NCI-H146 treated with DMSO at 0.1 percent for 48 hours (cell line): ENCODE data around the gene AFF2.

Experiments
- DNase-seq: peaks from one replicate; lab custom pipeline; 2025; ENCODE audit not compliant: unreplicated experiment; lab: John Stamatoyannopoulos, UW

Gene AFF2

DNA sequence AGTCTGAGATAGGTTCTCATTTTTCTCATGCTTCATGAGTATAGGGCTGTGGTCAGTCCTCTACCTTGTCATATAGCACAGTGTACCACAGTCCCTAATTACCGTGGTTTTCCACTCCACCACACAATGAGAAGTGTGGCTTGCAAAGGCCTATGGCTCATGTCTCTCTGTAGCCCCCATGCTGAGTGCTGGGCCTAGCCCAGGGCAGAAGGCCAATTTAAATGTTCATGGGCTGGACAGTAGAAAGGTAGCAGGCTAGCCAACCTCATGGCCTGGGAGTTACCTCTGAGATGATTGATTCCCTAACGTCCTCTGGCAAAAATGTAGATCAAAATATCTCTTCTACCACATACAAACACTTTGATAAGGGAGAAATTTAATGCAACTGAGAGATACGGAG, 222.5 kb downstream of the AFF2 start:
- no peak for DNase-seq

DNA sequence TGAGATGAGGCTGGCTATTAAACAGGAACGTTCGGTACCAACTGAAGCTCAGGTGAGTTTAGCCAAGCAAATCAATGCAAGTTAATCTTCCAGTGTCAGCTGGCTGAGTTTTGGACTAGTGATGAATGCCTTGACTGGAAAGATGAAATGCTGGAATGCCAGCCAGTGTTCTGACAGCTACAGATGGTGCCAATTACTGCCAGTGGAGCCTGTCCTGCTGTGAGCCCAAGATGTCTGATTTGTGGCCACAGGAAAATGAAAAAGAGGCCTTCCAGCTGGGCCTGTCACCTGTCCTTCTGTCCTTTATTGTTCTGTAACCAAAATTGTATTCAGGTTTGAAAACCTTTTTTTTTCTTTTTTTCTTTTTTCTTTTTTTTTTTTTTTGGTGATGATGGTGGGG, 223.1 kb downstream of the AFF2 start:
- no peak for DNase-seq

DNA sequence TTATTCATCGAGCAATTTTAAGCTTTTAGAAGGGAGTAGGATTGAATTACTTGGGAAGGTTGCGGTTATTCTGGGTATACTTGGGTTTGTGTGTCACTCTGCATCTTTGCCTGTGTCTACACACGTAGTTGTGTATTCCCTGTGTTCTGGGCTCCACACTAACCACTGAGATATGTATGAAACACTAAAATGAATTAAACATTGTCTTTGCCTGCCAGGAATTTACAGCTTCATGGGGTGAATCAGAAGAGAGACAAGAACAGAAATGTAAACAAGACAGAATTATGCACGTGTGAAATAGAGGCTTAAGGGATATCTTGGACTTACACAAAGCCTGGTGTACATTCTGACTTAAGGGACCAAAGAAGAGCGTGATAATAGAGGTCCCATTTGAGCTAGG, 228.5 kb downstream of the AFF2 start:
- DNase-seq, result no peak

DNA sequence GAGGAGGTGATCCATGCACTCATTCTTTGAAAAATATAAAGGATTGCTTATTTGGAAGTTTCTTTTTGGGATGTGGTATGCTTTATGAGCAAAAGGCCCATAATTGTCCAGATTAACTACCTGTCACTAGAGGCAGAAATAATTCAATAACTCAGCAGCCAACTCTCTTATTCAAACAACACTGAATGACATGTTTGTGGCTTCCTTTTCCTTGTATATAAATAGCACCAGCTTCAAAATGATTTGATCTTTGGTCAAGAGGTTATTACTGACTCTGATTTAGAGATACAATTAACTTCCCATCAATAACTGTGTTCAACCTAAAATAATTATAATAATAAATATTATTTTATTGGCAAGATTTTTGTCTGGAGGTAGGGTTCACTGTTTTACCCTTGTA, 232.3 kb downstream of the AFF2 start:
- no peak for DNase-seq

DNA sequence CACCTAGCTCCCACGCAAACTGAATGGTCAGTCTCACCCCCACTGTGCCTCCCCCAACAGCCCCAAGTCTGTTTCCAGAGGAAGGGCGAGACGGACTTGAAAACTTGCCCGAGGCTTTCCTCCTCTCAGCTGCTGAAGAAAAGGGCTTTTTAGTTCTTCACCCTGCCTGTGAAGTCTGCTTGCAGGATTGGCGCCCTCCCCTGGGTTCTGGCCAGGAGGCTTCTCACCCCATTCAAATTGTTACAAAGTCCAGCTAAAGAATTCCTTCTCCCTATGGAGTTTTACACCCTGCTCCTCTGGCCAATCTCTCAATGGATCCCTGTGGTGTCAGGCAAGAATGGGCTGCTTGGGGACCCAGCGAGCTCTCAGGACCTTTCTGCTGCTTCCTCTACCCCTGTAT, 241.0 kb downstream of the AFF2 start:
- no peak for DNase-seq

DNA sequence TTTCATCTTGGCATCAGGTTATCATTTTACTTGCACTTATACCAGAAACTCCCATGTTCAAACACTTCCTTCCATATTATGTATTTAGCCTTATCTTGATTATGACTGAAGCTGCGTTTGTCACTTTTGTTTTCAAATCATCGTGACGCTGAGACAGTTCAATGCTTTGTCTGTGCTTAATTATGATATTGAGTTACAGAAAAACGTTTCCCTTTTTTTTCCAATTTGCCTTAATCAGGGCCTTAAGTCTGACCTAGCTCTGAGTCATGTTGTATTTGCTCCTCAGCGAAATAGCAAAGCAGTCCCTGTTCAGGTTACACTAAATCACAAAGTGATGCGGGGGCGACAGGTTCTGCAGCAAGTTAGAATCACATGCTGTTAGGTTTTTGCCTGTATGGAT, 254.7 kb downstream of the AFF2 start:
- no peak for DNase-seq

DNA sequence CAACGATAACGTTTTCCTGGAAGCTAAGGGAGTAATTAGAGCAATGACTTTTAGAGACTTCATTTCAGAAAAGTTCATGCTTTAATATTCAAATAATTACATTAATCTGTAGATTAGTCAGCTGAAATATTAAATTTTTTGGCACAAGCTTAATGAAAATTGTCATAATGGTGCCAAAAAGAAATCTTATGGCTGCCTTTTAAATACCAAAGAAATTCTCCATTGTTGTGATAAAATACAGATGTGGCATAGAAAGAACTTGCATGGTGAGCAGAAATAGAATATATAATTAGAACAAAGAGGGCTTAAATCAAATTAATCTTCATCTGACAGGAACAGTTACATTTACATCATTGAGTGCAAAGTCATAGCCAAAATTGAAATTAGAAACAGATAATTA, 263.5 kb downstream of the AFF2 start:
- DNase-seq, result no peak

DNA sequence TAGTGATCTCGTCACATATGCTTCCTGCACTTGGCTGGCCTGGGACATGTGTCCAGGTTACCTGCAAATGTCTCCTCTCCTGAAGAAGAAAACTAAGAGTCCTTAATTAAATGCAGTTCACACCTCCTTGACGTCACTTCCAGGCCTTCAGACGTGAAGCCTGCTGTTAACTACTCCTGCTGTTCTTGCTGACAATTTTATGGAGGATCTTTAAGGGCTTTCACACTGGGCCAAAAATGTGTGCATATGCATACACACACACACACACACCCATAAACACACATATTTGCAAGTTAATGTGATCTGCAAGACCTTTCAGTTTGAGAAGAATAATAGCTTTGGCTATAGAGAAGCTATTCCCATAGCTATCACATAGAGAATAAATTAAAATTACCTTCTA, 267.9 kb downstream of the AFF2 start:
- DNase-seq, result no peak

DNA sequence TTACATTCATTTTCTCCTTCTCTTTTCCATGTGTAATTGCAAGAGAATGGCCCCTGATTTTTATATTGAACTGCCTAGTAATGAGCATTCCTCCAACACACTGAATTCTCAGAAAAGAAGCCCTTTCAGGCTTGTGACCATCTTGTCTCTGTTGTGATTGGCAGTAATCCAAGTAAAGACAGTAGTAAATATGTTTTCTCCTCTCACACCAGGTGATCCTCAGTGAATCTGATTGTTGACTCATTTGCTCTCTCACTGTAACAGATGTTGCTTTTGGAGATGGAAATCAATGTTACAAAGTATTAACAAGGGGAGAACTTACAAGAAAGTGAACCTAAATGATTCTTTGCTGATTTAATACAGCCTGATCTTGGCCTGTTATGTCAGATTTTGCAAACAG, 271.0 kb downstream of the AFF2 start:
- no peak for DNase-seq

DNA sequence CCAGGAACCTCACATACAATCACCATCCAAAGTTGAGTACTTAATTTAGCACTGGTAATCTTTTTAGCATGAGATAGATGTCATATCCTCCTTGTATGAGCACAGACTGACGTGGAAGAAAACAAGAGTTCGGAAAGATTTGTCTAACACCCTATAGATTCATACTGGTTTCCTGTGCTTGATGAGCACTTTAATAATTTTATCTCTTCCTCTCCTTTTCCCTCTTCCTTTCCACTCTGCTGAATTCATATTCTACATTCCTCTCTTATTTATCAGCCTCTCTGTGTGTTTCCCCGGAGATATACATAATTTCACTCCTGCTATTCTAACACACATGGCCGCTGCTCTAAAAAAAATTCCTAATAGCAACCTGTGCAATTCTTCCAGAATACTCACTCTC, 273.9 kb downstream of the AFF2 start:
- DNase-seq, result no peak

DNA sequence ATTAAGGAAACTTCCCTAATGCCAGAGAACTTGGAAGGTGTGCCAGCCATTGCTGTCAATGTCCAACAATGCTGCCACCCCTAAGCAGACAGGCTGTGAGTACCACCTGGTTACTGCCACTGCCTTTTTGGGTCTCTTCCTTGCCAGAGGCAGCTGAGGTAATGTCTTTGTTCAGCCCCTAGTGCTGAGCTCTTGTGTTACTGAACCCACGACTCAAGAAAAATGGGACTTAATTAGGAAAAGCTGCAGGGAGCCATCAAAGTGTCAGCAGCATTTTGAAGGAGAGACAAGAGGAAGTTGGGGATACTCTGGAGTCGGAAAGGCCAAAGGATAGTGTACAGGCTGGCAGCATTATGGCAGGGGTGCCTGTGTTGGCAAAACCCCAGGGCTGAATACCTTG, 283.7 kb downstream of the AFF2 start:
- DNase-seq, result no peak

DNA sequence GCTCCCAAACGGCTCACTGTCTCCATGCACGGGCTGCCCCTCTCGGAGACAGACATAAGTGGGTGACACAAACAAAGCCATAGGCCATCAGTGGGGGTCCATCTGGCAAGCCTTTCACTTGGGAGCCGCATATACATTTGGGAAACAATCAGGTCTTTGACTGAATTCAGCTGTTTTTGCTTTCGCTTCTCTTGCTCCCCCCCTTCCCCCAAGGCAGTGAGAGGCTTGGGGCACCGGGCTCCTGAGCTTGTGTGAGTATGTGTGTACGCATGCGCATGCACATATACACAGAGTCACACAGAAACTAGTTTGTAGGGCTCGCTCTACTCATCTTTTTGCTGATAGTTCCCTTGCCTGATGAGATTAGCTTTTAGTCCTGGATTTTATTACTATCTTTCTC, 284.4 kb downstream of the AFF2 start:
- no peak for DNase-seq

DNA sequence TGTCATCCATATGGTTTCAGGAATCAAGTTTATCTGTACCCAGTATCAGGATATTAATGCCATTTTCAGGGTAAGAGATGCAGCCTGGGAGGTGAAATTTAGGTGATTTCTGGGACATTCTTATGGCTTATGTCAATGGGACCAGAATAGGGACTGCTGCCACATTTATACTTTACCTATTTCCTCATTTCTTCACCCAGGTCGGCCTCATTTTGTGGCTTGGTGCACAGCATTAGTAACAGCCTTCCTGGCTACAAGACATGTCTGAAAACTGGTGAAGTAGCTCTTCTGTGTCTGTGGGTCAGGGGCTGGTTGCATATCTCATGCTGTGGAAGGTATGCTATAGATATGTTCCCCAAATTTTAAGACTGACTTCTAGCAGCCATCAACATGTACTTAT, 284.8 kb downstream of the AFF2 start:
- no peak for DNase-seq

DNA sequence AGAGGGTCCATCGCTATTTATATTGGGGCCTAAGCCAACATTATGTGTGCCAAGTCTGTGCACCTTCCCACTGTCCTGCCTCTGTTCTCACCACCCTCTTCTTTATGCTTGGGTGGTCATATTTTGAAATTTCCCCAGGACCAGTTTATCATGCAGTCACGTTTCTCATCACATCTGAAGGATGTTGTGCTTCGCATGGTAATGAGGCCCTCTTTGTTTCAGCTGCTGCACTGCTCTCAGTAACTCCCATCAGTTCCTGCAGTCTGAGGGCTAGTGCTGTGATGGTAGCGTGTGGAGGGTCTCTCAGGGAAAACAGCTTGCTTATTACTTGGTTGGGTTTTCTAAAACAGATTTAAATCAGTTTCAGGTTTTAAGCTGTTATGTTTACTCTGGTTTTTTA, 288.0 kb downstream of the AFF2 start:
- DNase-seq, result no peak

DNA sequence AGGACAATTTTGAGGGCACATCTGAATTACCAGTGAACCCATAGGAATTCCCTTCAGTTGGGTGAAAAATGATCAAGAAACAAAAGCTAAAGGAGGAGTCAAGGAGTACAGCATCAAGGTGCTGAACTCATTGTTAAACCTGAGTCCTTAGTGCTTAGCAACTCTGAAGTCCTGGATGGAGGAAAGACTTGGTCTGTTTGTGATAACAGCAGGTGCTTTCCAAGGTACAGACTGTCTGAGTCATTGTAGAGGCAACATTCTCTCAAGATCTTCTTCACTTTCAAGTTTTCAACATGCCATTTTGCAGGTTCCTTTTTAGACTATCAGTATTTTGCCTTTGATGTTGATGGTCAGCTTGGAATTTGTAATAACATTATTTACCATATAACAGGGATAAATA, 293.9 kb downstream of the AFF2 start:
- no peak for DNase-seq

DNA sequence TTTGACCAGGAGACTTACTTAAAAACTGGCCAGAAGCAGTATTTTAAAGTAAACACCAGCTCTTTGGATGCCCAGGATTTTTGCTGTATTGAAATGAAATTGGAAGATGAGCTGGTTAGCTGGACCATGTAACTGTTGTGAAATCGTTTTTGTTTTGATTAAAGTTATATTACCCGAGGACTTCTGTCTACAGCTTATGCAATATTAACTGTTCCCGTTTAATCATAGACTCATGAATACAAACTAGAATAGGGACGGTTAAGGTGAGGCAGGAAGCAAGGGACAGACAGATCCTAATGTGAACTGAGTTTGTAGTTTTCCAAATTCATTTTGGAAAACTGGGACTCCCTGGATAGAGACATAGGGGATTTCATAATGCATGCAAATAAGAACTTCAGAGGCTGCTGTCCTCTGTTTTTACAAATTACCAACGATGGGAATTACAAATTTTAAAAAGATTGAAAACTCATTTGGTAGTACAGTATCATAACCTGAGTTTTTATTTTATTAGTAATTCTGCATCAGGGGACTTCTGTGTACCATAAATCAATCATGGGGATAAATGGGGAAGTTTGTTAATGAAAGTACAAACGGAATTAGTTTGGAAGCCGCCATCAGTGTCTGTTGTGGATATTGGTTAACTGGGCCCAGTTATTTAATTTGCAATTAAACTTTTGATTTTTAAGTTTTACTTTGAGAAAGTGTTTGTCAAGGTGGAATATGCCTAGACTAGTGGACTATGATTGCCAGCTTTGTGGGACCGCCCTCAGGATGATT, 304.4 kb downstream of the AFF2 start:
- no peak for DNase-seq

DNA sequence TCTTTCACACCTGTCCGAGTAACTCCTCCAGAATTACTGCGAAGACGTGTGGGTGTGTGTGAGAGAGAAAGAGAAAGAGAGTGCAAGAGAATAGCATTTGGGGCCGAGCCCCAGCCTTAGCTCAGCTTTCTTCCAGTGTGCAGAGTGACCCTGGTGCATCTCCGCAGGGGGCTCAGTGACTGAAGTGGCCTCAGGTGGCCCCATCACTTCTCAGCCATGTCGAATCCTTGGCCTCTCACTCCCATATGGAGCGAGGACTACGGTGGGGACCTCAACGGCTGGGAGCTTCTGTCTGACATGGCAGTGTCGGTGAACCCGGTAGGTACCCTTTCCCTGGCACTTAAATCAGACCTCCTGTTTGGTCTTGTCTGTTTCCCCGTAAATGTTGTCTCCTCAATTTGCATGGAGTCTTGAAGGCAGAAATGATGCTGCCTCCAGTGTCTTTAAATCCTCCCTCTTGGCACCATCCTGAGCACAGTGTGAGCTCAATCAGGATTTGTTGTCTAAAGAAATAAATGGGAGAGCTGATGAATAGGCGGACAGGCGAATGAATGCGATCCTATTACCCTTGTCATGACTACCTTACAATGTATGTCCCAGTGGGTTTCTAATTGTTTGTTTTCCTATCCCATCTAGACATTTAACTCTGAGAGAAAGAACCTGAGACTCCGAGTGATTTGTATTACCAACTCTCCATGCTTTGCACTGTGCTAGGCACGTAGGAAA, 305.9 kb downstream of the AFF2 start:
- DNase-seq, result no peak

DNA sequence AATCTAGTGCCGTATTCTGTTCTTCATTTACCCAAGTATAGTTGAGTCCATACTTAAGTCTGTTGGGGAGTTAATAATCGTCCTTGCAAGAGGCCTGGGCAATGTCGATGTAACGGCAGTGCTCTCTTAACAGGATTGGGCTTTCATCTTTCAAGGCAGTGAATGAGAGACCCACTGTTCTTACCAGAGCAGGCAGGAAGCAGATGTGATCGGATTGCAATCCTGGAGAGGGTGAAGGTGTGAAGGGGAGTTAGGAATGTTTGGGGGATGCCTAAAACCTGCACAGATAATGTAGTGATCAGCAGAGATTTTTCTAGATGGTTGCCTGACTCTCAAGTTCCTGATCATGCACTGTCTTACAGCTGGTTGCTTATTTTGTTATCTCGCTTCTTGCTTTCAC, 308.4 kb downstream of the AFF2 start:
- no peak for DNase-seq

DNA sequence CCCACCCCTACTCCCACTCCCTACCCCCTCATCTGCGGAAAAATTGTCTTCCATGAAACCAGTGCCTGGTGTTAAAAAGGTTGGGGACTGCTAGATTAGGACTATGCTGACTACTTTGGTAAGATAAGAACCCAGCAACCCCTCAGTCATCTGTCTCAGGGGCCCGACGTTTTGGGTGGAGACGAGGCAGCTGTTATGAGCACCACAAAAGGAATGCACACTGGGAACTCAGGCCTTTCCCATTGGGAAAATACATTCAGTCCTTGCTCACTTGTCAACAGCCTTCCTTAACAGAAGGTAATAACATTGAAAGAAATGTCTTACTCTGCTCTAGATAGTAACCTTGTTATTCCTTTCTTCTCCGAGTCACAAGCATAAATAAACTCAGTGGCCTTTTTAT, 310.8 kb downstream of the AFF2 start:
- DNase-seq, result no peak

DNA sequence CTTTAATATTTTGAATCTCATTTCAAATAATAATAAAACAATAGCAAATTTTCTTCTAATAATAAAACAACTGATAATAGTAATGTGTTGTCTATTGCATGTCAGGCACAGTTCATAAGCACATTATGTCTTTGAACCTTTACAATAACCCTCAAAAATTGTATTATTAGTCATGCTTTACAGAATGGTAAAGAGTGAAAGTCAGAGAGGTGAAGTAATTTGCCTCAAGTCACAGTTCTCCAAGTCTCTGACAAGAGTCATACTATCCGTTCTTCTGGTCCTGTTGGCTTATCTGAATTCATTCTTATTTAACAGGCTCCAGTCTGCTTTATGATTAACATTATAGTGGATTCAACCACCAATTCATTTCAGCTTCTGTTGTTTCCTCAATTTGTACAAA, 313.0 kb downstream of the AFF2 start:
- DNase-seq, result no peak

DNA sequence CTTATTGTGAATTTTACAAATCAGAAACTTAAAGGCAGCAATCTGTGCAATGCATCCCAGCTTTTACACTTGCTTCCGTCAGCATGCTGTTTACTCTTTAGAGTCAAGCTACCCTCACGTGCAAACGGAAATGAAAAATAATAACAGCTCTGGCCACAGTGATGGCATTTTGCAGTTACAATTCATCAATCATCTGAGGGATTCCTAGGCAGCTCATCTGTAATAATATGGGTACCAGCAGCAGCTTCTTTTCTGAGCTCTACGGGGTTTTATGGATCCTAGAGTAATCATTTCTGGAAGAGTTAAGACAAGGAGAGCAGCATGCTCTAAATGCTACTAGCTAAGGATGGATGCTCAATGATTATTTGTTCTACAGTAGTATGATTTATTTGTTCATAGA, 313.6 kb downstream of the AFF2 start:
- DNase-seq, result no peak

DNA sequence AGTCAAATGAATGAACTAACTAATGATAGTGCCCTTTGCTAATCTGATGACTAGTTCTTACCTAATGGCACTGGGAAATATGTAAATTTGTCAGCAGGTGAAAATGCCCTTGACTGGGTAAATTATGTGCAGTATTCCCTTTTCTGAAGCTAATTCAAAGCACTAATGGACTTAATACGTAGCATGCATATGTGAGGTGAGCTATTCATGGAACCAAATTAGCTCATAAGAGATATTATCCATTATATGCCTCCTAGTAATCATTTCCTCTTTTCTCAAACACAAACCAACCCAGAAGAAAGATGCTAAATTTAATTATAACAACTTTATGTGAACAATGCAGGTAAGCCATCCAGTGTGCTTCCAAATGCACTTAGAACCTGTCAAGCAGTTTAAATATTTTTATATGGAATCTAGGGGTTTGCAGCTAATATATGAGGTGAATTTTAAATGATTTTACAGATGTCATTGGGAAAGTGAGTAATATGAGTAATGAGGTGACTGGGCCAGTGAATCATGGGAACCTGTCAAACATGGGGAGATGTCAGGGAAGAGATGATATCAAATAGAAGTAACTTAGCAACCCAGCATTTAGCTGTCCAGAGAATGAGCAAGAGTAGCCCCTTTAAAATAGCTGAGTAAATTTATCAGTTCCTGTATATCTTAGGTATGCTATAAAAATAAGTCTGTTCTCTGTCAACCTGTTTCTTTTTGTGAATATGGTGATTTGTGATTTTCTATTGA, 315.0 kb downstream of the AFF2 start:
- no peak for DNase-seq
